ENCODE data around the gene IFNW1.

Gene IFNW1

GRCh38 chr9:21095561-21095960 is 46.1 kb downstream of the IFNW1 start:
- TF ChIP-seq, protein P1, sequence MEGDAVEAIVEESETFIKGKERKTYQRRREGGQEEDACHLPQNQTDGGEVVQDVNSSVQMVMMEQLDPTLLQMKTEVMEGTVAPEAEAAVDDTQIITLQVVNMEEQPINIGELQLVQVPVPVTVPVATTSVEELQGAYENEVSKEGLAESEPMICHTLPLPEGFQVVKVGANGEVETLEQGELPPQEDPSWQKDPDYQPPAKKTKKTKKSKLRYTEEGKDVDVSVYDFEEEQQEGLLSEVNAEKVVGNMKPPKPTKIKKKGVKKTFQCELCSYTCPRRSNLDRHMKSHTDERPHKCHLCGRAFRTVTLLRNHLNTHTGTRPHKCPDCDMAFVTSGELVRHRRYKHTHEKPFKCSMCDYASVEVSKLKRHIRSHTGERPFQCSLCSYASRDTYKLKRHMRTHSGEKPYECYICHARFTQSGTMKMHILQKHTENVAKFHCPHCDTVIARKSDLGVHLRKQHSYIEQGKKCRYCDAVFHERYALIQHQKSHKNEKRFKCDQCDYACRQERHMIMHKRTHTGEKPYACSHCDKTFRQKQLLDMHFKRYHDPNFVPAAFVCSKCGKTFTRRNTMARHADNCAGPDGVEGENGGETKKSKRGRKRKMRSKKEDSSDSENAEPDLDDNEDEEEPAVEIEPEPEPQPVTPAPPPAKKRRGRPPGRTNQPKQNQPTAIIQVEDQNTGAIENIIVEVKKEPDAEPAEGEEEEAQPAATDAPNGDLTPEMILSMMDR (IDR thresholded peaks at IDR 0.05; ENCODE audit: low read depth, low read length), result no peak
- no peak overlapping the region for H3K4me3 ChIP-seq (replicated peaks in 1 of 2; ENCODE audit: low read depth in 2 of 2, low read length in 2 of 2)
- no peak for DNase-seq (ENCODE audit: low read depth in 2 of 2)

Data from cardiac fibroblast (primary cell).